ENCODE results near the gene ARHGAP4. TPM values are rescaled to one million over a fixed set of nuclear protein-coding genes. Genes with fewer than 3 reads are reported as not detected.

The ARHGAP4 gene
- total and polyA plus RNA-seq, 2 of the 4 experiments (the other 2 are of a cell fraction), result 0.18 to 0.72 TPM

DNA sequence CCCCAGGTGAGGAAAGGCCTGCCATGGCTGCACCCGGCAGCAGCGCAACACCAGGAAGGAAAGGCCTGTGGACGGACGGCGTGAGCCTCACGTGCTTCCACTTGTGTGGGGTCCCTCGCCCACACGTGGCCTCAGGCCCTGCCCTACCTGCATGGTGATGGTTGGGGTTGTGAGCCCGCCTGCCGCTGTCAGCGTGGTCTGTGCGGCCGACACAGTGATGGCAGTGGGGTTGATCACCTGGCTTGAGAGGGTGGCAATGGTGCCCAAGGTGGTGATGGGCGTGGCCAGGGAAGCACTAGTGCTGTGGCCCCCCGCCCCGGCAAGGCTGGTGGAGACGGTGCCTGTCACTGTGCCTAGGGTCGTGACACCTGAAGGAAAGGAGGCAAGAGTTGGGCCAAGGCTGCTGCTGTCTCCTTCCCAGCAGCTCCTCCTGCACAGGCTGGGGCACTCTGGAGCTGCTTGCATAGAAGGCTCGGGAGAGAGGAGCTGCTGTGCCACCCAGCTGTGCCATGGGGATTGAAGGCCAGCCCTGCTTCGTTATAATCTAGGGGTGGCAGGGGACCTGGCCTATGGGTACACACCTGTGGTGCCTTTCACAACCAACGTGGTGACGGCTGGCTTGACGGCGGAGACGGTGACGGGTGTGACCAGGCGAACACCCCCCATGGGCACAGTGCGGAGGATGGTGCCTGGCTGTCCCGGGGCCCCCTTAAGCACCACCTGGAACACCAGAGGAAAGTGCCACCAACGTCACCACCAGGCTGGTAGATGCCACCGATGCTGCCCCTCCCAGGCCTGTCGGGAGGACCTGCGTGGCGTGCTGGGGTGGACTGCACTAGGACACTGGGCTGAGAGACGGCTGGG lies 30.2 kb upstream of the ARHGAP4 start:
- in situ Hi-C loops (cut with MboI; ENCODE audit: low sequenced_read_pairs) (no loop called here), intact Hi-C loops (cut with micrococcal nuclease) (no loop called here)
- no peak overlapping the region for H2BK20ac ChIP-seq (ENCODE audit: low read depth, low read length)

More for the DNA sequence above, 30.2 kb upstream of the ARHGAP4 start:
- H4K5ac ChIP-seq (ENCODE audit: low read depth, low read length), result no peak overlapping the region
- no TSS peak for BruUV-seq (replicated peaks)
- H3K4me3 ChIP-seq (ENCODE audit: insufficient read depth, low read depth, low read length), result no peak overlapping the region
- no peak overlapping the region for H3K4ac ChIP-seq (ENCODE audit: low read depth, low read length)
- POLR2A ChIA-PET (ENCODE audit: unreplicated experiment), result no interaction called here
- WGBS, 2 experiments (ENCODE audit: extremely low coverage in 2 of 2, insufficient read length in 1 of 2), result 80% methylated on average over 19 of the region's 35 CpGs; no CpG with 5 or more reads in 1 of the 2 experiments
- H3K27ac ChIP-seq (ENCODE audit: insufficient read depth, low read length), result no peak overlapping the region
- no peak overlapping the region for H3K14ac ChIP-seq (replicated peaks; ENCODE audit: low read depth, low read length)
- no peak overlapping the region for H2AFZ ChIP-seq (replicated peaks; ENCODE audit: low read length, poor library complexity)
- DNase-seq, result no peak
- TF ChIP-seq RCOR1 (IDR thresholded peaks at IDR 0.05; ENCODE audit: insufficient replicate concordance, low read length) (no peak), MAFK (IDR thresholded peaks at IDR 0.05; ENCODE audit: low read depth, low read length) (no peak), RAD21 (IDR thresholded peaks at IDR 0.05; ENCODE audit: low read length) (no peak), MXI1 (IDR thresholded peaks at IDR 0.05; ENCODE audit: borderline replicate concordance, low read depth, low read length) (no peak), CHD1 (IDR thresholded peaks at IDR 0.05; ENCODE audit: low read depth, low read length) (no peak)
- TF ChIP-seq, protein P1, sequence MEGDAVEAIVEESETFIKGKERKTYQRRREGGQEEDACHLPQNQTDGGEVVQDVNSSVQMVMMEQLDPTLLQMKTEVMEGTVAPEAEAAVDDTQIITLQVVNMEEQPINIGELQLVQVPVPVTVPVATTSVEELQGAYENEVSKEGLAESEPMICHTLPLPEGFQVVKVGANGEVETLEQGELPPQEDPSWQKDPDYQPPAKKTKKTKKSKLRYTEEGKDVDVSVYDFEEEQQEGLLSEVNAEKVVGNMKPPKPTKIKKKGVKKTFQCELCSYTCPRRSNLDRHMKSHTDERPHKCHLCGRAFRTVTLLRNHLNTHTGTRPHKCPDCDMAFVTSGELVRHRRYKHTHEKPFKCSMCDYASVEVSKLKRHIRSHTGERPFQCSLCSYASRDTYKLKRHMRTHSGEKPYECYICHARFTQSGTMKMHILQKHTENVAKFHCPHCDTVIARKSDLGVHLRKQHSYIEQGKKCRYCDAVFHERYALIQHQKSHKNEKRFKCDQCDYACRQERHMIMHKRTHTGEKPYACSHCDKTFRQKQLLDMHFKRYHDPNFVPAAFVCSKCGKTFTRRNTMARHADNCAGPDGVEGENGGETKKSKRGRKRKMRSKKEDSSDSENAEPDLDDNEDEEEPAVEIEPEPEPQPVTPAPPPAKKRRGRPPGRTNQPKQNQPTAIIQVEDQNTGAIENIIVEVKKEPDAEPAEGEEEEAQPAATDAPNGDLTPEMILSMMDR (conservative IDR thresholded peaks at IDR 0.05; ENCODE audit: low read depth, low read length), result no peak
- TF ChIP-seq, protein P2, sequence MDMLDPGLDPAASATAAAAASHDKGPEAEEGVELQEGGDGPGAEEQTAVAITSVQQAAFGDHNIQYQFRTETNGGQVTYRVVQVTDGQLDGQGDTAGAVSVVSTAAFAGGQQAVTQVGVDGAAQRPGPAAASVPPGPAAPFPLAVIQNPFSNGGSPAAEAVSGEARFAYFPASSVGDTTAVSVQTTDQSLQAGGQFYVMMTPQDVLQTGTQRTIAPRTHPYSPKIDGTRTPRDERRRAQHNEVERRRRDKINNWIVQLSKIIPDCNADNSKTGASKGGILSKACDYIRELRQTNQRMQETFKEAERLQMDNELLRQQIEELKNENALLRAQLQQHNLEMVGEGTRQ (IDR thresholded peaks at IDR 0.05; ENCODE audit: low read depth, low read length), result no peak
- H3K18ac ChIP-seq (ENCODE audit: low read depth, low read length), result no peak overlapping the region
- H3K9me1 ChIP-seq (ENCODE audit: insufficient read depth, low read length), result no peaks in the 10 kb centered on the region
- H2AK9ac ChIP-seq (replicated peaks; ENCODE audit: low read depth, low read length, poor library complexity), result no peak overlapping the region
- no peaks in the 10 kb centered on the region; the same call in 1 of the 2 replicates for H4K20me1 ChIP-seq (ENCODE audit: insufficient read depth, low read length)
- H4K8ac ChIP-seq (ENCODE audit: low read depth in 2 of 2, low read length in 2 of 2), result no peak overlapping the region
- peaks cover 0 to 6% of the 10 kb centered on the region in 2 experiments; a peak in 3 of 4 replicates for H3K79me1 ChIP-seq (ENCODE audit: low read depth in 1 of 2, low read length in 2 of 2)
- no peak for ATAC-seq (ENCODE audit: low read depth)
- H2AK5ac ChIP-seq (ENCODE audit: low read depth, low read length), result no peak overlapping the region
- no peaks in the 10 kb centered on the region for H3K9me3 ChIP-seq (ENCODE audit: control insufficient read depth, insufficient read depth, low read length)
- H3K36me3 ChIP-seq (ENCODE audit: control insufficient read depth, insufficient read depth, low read length), result peaks cover 84% of the 10 kb centered on the region
- no peak overlapping the region for H3K56ac ChIP-seq (ENCODE audit: extremely low read depth, insufficient read depth, low read length)
- CTCF ChIA-PET, result no interaction called here
- H4K91ac ChIP-seq (ENCODE audit: insufficient read depth, low read depth, low read length), result no peak overlapping the region
- dilution Hi-C loops (cut with HindIII; ENCODE audit: low sequenced_read_pairs, unreplicated experiment), result no loop called here
- no peak overlapping the region for H3K4me2 ChIP-seq (ENCODE audit: low read depth, low read length)
- no peak overlapping the region for H2BK120ac ChIP-seq (ENCODE audit: low read depth, low read length)
- H3K9ac ChIP-seq (ENCODE audit: low read depth, low read length), result no peak overlapping the region
- no peak overlapping the region for H3K23ac ChIP-seq (ENCODE audit: low read depth, low read length)
- H3K4me1 ChIP-seq (ENCODE audit: control insufficient read depth, insufficient read depth, low read length), result peaks cover 4% of the 10 kb centered on the region
- no peak overlapping the region for H2BK5ac ChIP-seq (ENCODE audit: low read depth, low read length, poor library complexity, severe bottlenecking)
- no peaks in the 10 kb centered on the region for H3K27me3 ChIP-seq (ENCODE audit: control insufficient read depth, insufficient read depth, low read length)
- H2BK15ac ChIP-seq (ENCODE audit: low read depth, low read length), result no peak overlapping the region

Measured in IMR-90 (cell line).